HL-60 (cell line): Measurements from ENCODE around the gene CFAP46.

ENCODE experiments used
- DNase-seq, 2 experiments: peaks; one replicate each; pipeline ENCODE4 v3.0.0-alpha.2; 2010 to 2020; ENCODE audit warnings: low read depth in 1 of 2, low spot score in 1 of 2
- H3K27ac ChIP-seq: fragments of 250-450 bp; sonication (Bioruptor Pico); replicated peaks from 2 replicates; pipeline ENCODE4 v1.5.1; 2020; ENCODE audit warnings: mild to moderate bottlenecking, moderate library complexity
- H3K27me3 ChIP-seq: fragments of 250-450 bp; sonication (Bioruptor Pico); 2 replicates; pipeline ENCODE4 v1.5.1; 2021; ENCODE audit warnings: mild to moderate bottlenecking, moderate library complexity; ENCODE audit not compliant: insufficient read depth, poor library complexity, severe bottlenecking
- H3K4me3 ChIP-seq: replicated peaks from 2 replicates; pipeline ENCODE4 v1.5.1; 2011; ENCODE audit warnings: mild to moderate bottlenecking, control low read depth, low read length; ENCODE audit not compliant: insufficient read depth
- CTCF ChIP-seq: IDR thresholded peaks from one replicate; pipeline ENCODE4 v1.5.1; 2011; ENCODE audit warnings: low read length, control low read depth, inconsistent platforms; ENCODE audit not compliant: insufficient read depth
- GABPA ChIP-seq: IDR thresholded peaks from 2 replicates; pipeline ENCODE4 v1.6.1; 2012; ENCODE audit warnings: low read depth
- POLR2AphosphoS5 ChIP-seq: IDR thresholded peaks from 2 replicates; pipeline ENCODE4 v1.6.1; 2012; ENCODE audit warnings: low read depth
- REST ChIP-seq: IDR thresholded peaks from 2 replicates; pipeline ENCODE4 v1.6.1; 2012; ENCODE audit warnings: low read depth; ENCODE audit not compliant: insufficient replicate concordance
- SPI1 ChIP-seq: IDR thresholded peaks from 2 replicates; pipeline ENCODE4 v1.6.1; 2012; ENCODE audit warnings: low read depth, mild to moderate bottlenecking, borderline replicate concordance

The CFAP46 gene

GRCh38 chr10:132833421-132834111 lies 108.8 kb downstream of the CFAP46 start:
- peaks cover 11% of the 10 kb centered on the region for H3K27me3 ChIP-seq
- H3K4me3 ChIP-seq, result no peak overlapping the region
- TF ChIP-seq GABPA (no peak), SPI1 (no peak), CTCF (no peak), REST (no peak), POLR2AphosphoS5 (no peak)
- H3K27ac ChIP-seq, result no peak overlapping the region
- DNase-seq, result no peak

- TF ChIP-seq SPI1 (no peak), CTCF (no peak)
- Histone ChIP-seq H3K27ac (no peak overlapping the region), H3K27me3 (peaks cover 11% of the 10 kb centered on the region), H3K4me3 (no peak overlapping the region)
- DNase-seq, result no peak
Measured at GRCh38 chr10:132832186-132832969, 110.0 kb downstream of the CFAP46 start.

GRCh38 chr10:132829403-132829802 lies 113.0 kb downstream of the CFAP46 start:
- TF ChIP-seq REST, result no peak
- TF ChIP-seq SPI1, result no peak
- TF ChIP-seq CTCF, result no peak
- no peak for TF ChIP-seq GABPA
- no peak for TF ChIP-seq POLR2AphosphoS5
- no peak for DNase-seq
- H3K27ac ChIP-seq, result no peak overlapping the region
- H3K4me3 ChIP-seq, result no peak overlapping the region
- H3K27me3 ChIP-seq, result peaks cover 11% of the 10 kb centered on the region
